PFSK-1 (cell line): ENCODE data around the gene SERPINB1.

ENCODE experiments used
- FOXP2 ChIP-seq: optimal IDR thresholded peaks from 2 replicates; pipeline ENCODE3; 2011; ENCODE audit warnings: borderline replicate concordance, control low read depth, inconsistent platforms; ENCODE audit not compliant: insufficient read depth; ENCODE audit errors: extremely low read length, extremely low read depth
- POLR2AphosphoS5 ChIP-seq: IDR thresholded peaks from 2 replicates; pipeline ENCODE4 v1.6.1; 2012; ENCODE audit warnings: low read depth, mild to moderate bottlenecking, control low read depth, low read length, moderate library complexity
- SIN3A ChIP-seq: IDR thresholded peaks from 2 replicates; pipeline ENCODE4 v1.6.1; 2012; ENCODE audit warnings: mild to moderate bottlenecking, low read length, moderate library complexity, borderline replicate concordance; ENCODE audit not compliant: insufficient read depth
- TAF1 ChIP-seq: IDR thresholded peaks from 2 replicates; pipeline ENCODE4 v1.6.1; 2012; ENCODE audit warnings: low read length, control low read depth, borderline replicate concordance; ENCODE audit not compliant: insufficient read depth
- TF ChIP-seq, protein P1 (sequence below), 2 experiments: IDR thresholded peaks; 2 replicates each; pipeline versions ENCODE4 v1.6.1 to v1.8.0; 2011 to 2012; ENCODE audit warnings: low read depth in 2 of 2, low read length in 2 of 2, control low read depth in 1 of 2, inconsistent platforms in 1 of 2, mild to moderate bottlenecking in 1 of 2, moderate library complexity in 1 of 2; ENCODE audit not compliant: insufficient read depth in 1 of 2

DNA sequence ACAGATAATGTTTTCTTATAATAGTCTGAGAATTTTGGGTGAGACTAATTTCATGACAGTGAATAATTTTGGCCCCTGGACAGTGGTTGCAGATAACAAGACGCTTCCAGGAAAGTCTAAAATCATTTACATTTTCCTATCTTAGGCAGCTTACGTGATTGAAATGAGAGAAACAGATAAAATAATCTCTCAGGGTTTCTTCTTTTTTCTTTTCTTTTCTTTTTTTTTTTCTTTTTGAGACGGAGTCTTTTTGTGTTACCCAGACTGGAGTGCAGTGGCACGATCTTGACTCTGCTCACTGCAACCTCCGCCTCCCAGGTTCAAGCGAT, 4.2 kb upstream of the SERPINB1 start:
- TF ChIP-seq, protein P1, sequence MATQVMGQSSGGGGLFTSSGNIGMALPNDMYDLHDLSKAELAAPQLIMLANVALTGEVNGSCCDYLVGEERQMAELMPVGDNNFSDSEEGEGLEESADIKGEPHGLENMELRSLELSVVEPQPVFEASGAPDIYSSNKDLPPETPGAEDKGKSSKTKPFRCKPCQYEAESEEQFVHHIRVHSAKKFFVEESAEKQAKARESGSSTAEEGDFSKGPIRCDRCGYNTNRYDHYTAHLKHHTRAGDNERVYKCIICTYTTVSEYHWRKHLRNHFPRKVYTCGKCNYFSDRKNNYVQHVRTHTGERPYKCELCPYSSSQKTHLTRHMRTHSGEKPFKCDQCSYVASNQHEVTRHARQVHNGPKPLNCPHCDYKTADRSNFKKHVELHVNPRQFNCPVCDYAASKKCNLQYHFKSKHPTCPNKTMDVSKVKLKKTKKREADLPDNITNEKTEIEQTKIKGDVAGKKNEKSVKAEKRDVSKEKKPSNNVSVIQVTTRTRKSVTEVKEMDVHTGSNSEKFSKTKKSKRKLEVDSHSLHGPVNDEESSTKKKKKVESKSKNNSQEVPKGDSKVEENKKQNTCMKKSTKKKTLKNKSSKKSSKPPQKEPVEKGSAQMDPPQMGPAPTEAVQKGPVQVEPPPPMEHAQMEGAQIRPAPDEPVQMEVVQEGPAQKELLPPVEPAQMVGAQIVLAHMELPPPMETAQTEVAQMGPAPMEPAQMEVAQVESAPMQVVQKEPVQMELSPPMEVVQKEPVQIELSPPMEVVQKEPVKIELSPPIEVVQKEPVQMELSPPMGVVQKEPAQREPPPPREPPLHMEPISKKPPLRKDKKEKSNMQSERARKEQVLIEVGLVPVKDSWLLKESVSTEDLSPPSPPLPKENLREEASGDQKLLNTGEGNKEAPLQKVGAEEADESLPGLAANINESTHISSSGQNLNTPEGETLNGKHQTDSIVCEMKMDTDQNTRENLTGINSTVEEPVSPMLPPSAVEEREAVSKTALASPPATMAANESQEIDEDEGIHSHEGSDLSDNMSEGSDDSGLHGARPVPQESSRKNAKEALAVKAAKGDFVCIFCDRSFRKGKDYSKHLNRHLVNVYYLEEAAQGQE (IDR thresholded peaks at IDR 0.05; ENCODE audit: insufficient read depth in 1 of 2, low read depth in 2 of 2, low read length in 2 of 2): no peak
- TF ChIP-seq SIN3A (no peak), POLR2AphosphoS5 (no peak), TAF1 (no peak), FOXP2 (no peak)
